GM19467 (cell line): ENCODE data around the gene PRM2.
"Not testable (repeated sequence)": the region's sequence is repeated elsewhere in the genome, so short reads cannot be mapped to it uniquely, and the experiment has no call there.

Experiments used
- ATAC-seq: cut with Tn5 transposase; IDR thresholded peaks from one replicate; pipeline ENCODE4 v1.9.1; 2021; ENCODE audit warnings: mild to moderate bottlenecking, moderate library complexity; ENCODE audit not compliant: unreplicated experiment

Gene PRM2

DNA sequence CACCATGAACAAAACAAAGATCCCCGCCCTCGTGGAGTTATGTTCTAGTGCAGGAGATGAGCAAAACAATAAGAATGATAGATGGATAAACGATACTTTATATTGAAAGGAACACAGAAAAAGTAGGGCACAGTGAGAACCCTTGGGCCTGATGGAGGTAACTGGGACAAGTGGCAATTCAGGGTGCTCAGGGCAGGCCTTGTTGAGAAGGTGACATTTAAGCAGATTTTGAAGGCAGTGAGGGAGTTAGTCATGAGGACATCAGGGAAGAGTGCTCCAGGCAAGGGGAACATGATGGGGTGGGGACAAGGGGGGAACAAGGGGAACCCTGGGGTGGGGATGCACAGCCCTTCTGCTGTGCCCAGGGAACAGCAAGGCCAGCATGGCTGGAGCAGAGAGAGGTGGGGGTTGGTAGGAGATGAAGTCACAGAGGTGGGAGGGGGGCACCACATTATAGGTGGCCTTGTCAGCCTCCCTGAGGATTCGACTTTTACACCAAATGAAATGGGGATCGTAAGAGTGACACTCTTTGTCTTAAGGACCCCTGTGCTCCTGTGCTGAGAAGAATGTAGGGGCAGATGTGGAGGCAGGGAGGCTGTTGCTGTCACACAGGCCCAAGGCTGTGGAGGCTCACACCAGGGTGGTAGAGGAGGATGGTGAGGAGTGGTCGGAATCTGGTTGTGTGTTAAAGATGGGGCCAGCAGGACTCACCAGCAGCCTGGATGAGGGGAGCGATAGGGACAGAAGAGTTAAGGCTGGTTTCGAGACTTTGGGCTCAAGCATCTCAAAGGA lies 14.0 kb upstream of the PRM2 start:
- no peak for ATAC-seq

DNA sequence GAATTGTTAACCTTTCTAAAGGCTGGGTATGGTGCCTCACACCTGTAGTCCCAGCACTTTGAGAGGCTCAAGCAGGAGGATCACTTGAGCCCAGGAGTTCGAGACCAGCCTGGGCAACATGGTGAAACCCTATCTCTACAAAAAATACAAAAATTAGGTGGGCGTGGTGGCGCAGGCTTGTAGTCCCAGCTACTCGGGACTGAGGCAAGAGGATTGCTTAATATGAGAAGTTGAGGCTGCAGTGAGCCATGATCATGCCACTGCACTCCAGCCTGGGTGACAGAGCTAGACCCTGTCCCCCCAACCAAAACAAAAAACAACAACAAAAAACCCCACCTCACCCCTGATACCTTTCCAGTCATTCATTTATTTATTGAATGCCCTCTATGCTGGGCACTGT lies 13.4 kb upstream of the PRM2 start:
- not testable (repeated sequence) for ATAC-seq

DNA sequence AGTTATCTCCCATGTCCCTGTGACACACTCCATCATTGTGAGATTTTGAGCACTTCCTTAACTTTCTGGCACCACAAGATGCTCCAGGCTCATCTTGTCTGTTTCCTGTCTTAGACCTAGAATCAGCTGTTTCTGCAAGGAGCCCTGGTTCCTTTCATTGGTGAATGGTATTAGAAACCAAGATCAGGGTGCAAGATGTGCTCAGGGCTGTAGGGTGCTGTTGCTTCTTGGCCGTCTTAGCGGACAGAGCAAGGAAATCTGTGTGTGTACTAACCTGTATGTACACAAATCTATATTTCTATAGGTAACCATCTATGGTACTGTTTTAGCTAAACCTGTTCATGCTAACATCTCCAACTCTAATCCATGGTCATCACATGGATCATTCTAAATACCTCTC lies 12.9 kb upstream of the PRM2 start:
- ATAC-seq = no peak

DNA sequence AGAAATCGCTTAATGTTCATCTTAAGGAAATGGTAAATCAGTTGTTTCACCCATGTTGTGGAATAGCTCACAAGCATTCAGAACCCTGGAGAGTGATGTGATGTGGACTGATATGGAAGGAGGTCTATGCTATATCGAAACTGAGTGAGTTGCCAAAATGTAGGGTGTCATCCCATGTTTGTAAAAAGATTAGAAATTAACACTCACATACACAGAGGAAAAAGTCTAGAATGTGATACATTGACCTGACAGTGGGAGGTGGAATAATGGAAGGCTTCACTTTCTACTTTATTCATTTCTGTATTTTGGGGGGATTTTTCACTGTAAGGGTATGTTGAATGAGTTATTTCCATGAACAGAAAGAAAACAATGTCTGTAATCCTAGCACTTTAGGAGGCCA lies 9.6 kb upstream of the PRM2 start:
- ATAC-seq = no peak

DNA sequence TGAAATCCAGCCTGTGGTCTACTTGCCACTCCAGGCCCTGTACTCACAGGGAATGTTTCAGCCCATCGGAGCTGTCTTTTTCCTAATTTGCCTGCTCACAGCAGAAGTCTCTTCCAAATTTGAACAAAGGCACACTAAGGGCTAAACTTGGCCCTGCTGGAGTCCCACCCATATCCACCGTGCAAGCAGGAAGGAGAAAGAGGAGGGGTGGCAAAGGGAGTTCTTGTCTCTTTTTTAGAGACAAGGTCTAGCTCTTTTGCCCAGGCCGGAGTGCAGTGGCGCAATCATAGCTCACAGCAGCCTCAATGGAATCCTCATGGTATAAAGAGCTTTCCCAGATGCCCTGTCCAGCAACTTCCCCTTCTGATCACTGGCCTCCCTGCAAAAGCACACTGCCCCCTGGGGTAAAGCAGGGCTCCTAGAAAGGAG lies 7.6 kb upstream of the PRM2 start:
- ATAC-seq = no peak

DNA sequence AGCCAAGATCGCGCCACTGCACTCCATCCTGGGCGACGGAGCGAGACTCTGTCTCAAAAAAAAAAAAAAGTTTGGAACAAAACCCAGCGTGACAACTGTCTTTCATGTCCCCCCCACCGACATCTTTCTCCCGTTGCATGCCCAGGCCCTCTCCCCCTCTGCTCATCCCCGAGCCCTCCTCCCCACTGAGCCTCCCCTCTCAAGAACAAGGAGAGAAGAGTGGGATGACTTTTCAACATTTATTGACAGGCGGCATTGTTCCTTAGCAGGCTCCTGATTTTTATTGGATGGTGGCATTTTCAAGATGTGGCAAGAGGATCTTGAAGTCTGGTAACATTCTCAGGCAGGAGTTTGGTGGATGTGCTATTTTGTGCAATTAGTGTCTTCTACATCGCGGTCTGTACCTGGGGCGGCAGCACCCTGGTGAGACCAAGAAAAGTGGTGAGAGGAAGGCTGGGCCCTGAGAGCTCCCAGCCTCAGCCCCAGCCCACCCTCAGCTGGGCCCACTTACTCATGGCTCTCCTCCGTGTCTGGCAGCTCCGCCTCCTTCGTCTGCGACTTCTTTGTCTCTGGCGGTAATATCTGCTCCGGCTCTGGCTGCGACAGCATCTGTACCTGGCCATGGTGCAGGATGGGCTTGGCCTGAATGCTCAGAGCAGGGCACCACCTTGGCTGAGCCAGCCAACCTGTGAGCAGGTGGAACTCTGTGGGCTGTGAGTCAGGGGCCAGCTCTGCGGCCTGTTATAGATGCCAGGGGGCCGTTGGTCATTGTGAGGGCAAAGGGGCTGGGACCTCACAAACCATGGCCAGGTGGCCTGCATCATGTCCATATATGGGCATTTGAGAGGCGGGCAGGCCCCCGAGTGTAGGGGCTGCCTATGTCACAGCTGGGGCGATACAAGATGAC lies 4.6 kb upstream of the PRM2 start, which contains the start of gene PRM1:
TSS of gene PRM1 (minus strand) at position 715 of the 907 bp plus-strand sequence. CDS start at position 623, 92 bp downstream.
- no peak for ATAC-seq

DNA sequence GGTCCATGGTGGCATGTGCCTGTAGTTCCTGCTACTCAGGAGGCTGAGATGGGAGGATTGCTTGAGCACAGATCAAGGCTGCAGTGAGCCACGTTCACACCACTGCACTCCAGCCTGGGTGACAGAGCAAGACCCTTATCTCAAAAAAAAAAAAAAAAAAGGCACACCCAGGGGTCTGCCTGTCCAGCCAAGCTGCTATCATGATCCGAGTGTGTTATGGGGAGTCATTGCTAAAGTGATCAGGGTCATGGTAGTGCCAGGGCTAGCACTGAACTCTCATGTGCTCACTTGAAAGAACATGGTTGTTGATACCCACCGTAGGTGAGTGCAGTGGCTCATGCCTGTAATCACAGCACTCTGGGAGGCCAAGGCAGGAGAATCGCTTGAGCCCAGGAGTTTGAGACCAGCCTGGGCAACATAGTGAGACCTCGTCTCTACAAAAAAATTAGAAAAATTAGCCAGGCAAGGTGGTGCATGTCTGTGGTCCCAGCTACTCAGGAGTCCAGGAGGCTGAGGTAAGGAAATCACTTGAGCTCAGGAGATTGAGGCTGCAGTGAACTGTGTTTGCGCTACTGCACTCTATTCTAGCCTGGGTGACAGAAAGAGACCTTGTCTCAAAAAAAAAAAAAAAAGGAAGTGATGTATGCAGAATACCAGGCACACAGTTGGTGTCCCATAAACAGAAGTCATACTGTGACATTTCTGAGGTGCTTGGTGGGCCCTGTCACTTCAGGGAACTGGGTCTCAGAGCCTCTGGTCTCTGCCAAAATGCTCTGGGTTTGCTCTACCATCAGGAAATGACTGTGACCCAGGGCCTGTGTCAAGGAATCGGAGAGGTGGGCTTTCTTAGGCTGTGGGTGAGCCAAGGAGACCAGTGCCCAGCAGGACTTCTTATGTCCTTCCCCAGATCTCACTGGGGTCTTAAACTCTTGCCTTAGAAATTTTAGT lies 2.7 kb upstream of the PRM2 start:
- no peak for ATAC-seq

DNA sequence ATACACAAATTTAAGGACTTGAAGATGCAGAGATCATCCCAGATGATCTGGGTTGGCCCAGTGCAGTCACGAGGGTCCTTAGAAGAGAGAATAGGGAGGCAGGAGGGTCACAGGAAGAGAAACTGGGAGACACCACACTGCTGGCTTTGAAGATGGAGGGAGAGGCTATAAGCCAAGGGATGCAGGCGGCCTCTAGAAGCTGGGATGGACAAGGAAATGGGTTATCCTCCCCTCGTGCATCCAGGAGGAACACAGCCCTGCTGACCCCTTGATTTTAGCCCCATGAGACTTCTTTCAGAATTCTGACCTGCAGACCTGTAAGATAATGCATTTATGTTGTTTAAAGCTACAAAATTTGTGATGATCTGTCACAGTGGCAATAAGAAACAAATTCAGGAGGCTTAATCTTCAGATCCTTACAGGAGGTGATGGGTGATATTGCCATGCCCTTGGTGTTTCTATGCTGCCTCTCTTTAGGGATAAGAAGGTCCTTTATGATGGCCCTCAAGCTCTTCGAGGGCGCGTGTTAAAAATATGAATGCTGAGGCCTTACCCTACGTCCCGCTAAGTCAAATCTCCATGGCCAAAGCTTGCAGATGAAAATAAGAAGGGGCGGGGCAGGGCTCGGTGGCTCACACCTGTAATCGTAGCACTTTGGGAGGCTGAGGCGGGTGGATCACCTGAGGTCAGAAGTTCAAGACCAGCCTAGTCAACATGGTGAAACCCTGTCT lies 1.5 kb upstream of the PRM2 start:
- no peak for ATAC-seq

DNA sequence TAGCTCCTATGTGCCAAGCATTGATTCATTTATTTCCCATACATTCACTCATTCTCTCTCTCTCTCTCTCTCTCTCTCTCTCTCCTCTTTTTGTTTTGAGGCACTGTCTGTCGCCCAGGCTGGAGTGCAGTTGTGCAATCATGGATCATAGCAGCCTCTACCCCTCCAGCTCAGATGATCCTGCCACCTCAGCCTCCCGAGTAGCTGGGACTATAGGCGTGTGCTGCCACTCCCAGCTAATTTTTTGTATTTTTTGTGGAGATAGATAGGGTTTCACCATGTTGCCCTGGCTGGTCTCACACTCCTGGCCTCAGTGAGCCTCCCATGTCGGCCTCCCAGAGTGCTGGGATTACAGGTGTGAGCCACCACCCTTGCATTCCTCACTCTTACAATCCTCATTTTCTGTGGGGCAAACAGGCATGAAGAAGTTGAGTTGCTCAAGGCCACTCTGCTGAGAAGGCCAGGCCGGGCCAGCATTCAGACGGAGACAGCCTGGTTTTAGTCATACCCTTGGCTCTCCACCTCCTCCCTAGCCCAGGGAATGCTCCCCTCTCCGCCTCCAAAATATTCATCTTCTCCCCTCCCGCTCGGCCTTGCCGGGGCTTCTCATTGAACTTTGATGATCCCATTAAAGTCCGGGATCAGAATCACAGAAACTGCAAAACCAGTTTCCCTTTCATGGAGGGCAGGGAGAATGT lies 765 bp upstream of the PRM2 start:
- ATAC-seq = no peak

DNA sequence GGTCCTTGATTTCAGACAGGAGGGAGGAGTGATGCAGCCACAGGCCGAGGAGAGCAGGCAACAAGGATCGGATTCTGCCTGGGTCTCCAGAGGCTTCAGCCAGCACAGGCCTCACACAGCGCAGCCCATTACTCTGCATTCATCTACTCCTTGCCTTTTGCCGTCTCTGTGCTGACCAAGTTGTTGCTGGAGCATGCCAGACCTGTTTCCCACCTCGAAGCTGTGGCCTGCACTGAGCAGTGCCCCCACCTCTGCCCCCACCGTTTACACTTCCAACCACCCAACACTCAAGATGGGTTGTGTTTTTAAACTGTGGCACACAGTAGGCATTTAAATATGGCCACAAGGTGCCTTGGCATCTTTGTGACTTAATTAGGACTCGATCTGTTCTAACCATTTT lies 1.3 kb downstream of the PRM2 start:
- no peak for ATAC-seq

DNA sequence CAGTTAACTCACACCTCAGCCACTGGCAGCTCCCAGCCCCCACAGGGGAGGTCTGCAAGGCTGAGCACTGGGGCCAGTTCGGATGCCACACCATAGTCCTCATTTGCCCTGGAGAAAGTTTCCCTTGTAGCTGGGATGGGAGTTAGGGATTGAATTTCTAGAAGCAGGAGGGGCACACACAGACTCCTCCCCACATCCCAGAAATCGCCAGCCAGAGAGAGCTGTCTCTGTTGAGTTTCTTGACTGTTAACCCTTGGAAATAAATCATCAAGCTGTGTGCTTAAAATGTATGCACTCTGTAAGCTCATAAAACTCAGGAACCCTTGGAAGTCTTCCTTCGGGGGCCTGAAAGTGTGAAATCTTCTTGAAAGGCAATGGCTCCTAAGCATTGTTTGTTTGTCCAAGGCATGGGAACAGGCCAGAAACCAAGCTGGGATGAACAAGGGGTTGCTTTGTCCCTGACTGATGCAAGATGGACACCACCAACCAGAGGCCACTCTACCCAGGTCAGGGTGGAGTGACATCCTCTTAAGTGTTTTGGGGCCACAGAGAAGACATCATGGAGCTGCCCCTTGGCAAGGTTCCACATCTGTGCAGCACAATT lies 2.5 kb downstream of the PRM2 start:
- no peak for ATAC-seq

DNA sequence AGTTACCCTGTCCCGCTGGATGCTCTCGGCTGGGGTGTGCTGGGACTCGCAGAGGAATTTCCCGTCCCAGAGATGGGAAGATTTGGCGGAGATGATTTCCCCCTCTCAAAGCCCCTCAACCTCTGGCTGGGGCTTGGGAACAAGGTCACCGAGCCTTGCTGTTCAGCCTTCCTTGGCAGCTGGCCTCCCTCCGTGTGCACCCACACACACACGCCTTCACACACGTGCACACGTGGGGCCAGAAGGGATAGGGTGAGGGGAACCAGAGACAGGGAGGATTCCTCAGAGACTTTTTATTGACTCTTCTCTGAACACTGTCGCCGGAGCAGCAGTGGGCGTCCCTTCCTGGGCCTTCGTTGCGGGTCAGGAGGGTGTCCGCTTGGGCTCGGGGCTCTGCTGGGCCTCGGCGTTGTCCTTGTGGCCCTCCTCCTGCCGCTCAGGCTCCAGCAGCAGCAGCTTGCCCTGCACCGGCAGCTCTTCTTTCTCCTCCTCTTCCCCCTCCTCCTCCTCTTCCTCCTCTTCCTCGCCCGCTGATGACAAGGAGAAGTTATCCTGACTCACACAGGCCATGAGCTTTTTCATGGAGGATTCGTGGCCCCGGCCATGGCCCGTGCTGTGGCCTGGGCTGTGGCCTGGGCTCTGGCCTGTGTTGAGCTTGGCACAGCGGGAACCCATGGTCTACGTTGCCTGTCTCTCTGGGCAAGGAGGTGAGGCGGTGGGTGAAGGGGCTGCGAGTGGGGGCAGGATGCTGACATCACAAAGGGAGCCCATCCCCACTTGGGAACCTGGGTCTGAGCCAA lies 3.2 kb downstream of the PRM2 start, which contains the start of gene PRM3:
TSS of gene PRM3 (minus strand) at position 709 of the 800 bp plus-strand sequence. CDS start at position 675, 34 bp downstream.
- no peak for ATAC-seq

DNA sequence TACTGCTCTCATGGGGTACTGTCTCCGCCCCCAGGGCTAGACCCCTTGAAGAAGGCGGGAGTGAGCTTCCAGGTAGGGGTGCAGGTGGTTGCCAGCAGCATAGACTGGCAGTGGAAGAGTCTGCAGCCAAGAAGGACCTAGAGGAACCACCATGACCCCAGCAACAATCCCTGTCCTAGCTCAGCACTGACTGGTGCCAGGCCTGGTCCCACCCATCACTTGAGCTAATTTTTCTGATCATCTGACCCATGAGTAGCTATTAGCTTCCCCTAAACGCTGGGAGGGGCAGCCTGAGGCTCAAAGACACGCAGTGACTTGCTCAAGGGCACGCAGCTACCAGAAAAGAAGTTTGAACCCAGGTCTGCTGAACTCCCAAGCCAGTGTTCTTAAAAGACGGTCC lies 3.8 kb downstream of the PRM2 start:
- no peak for ATAC-seq

DNA sequence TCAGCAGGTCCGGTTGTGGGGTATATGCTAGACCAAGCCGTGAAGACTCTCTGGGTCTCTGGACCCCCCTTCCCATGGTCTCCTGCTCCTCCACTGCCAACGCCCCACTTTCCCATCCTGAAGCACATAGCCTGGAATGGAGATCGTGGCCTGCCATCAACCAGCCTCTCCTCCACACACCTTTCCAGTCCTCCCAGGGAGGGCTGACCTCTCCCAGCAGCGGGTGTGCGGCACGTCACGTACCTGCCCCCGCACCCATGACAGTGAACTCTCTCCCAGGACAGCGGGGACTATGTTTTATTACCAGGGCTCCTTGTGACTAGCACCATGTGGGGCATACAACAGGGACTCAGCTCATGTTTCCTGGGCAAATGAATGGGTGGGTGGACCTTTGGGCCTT lies 4.7 kb downstream of the PRM2 start:
- ATAC-seq = no peak

DNA sequence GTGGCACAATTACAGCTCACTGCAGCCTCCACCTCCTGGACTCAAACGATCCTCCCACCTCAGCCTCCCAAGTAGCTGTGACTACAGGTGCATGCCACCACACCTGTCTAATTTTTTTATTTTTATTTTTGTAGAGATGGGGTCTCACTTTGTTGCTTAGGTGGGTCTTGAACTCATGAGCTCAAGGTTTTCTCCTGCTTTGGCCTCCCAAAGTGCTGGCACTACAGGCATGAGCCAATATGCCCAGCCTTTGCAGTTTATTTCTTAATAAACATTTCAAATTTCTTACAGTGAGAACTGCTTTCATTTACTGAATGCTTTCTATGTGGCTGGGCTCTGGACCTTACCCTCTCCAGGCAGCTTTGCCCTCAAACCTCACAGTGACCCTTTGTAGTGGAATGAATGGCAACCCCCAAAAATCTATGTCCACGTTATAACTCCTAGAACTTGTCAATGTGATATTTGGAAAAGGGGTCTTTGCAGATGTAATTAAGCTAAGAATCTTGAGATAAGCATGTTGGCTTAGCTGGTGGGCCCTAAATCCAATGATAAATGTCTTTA lies 5.6 kb downstream of the PRM2 start:
- ATAC-seq = no peak

DNA sequence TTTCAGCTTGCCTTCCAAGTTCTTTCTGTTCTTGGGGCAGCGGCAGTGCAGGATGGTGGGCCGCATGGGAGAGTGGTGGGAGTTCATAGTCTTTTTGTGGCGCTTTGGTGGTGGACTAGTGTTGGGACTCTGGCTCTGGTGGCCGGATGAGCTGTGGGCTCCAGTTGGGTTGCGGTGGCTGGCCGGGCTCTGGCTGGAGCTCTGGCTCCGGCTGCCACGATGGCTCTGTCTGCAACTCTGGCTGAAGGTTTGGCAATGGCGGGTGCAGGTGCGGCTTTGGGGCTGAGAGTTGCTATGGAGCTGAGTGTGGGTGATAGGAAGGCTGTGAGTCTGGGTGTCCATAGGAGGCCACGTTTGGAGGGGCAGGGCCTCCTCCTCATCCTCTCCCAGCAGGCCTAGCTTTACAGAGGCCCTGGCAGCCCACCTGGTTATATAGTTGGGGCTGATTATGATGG lies 7.3 kb downstream of the PRM2 start, which contains the start of gene TNP2:
TSS of gene TNP2 (minus strand) at position 405 of the 455 bp plus-strand sequence. CDS start at position 342, 63 bp downstream.
- no peak for ATAC-seq

DNA sequence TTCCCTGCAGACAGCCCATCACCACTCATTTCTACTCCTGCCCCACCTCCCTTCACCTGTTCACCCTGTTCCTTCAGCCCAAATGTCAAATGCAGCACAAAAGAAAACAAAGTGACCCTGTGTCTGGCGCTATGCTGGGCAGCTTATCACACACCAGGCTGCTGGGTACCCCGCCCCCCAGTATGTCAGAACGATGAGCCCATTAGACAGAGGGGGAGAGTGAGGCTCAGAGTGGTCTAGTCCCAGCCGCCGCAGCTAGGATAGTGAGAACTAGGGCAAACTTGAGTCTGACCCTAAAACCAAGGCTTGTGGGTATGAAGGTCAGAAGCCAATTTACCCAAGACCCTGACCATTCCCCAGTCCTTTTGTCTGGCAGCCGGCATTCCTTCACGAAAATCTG lies 11.2 kb downstream of the PRM2 start:
- ATAC-seq = no peak
